ENCODE measurements around the gene ADH6. TPM values are rescaled to one million over a fixed set of nuclear protein-coding genes. Genes with fewer than 3 reads are reported as not detected.
"Not testable (repeated sequence)": the region's sequence is repeated elsewhere in the genome, so short reads cannot be mapped to it uniquely, and the experiment has no call there.

ADH6 gene
- 1.1 TPM in 1 of 2 replicates, not detected in the other for total RNA-seq

DNA sequence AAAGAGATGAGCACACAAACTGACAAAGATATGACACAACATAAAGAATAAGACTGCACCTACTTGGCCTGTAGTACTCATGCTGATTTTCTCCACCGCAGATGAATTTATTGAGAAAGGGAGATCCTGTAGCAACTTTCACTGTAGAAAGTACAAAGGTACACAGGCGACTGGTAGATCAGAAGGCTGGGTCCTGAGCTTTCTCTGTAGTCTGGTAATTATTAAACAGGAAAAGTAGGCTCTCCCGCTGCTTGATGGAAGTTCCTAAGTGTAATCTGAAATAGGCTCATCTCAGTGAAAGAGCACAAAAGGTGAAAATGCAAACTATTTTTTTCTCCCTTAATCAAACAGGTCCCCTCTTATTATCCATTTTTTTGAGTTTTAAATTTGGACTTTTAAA is at the start of gene ADH6:
Gene ADH6, minus strand, starts transcription at position 175 of the 400 bp plus-strand sequence. Its CDS starts 94 bp downstream, at position 81.
- DNase-seq (ENCODE audit: low read depth), result peak; percentile 76

DNA sequence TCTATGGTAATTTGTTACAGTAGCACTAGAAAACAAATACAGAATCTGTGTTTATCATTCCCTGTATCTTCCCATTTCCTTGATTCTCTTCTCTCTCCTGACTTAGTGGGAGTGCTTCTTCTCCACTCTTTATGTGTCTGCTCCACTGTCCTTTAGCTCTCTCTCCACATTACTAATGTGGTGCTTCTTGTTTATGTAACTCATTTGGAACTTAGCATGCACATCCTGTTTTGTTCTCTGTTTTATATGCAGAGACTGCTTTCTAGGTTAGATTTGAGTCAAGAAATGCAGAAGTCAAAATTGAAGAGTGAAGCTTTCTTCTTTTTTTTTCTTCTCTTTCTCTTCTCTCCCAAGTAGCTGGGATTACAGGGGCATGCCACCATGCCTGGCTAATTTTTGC is 45.9 kb upstream of the ADH6 start:
- DNase-seq (ENCODE audit: low read depth), result no peak

DNA sequence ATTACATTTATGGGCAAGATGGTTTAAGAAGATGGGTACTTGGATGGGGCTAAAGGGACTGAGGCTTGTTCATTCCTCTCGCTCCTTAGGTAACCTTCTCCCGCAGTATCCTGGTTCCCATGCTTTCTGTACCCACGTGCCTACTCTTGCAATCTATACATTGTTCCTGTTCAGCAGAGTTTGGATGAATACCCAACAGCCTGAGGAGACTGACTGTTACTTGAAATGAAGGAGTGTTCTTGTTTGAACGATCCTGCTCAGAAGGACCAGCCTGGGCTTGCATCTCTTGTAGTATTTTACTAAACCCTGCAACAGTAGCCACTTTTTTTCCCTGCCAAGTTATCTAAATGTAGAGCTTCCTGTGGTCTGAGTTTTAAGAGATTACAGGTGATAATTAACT is 33.7 kb upstream of the ADH6 start:
- no peak for DNase-seq (ENCODE audit: low read depth)

DNA sequence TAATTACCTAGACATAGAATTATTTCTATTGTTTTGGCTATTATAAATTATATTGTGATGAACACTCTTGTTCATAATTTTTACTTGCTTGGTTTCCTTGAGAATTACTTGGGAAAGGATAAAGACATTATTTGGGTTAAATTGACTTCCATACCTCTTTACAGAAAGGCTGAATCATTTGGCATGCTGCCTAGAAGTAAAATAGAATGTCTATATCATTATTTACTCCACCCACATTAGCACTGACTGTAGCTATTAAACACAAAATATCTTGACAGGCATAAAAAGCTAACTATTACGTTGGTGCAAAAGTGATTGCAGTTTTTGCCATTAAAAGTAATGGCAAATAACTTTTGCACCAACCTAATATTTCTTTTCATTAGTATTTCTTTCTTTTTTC is 29.7 kb upstream of the ADH6 start:
- no peak for DNase-seq (ENCODE audit: low read depth)

- DNase-seq (ENCODE audit: low read depth), result no peak
Measured at GRCh38 chr4:99235955-99236354, 16.9 kb upstream of the ADH6 start.

DNA sequence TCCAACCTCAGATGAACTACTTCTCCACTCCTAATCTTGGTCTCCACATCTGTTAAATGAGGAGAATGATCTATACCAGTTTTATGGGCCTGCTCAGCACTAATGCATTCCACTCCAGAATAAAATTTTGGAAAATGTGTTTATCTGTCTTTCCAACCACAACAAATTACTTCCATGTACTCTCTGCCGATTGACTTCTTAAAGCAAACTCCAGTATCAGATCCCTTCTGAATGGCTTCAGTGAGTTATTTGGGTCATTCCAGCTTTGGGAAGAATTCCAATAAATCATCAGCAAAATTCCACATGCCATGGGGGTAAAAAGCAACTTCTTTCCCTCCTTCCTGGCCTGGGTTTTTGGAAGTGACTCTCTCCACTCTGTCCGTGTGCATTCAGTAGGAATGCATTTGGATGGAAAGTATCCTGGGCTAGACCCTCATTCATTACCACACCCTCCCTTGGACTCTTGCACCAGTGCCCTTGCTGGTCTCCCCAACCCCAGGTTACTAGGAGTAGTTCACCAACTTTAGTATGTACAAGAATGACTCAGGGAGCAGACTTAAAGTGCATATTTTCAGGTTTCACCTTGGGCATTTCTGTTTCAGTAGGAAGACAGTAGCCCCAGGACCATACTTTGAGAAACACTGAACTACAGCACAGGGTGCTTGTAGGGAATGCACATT is 15.4 kb upstream of the ADH6 start:
- peak; percentile 28 for DNase-seq (ENCODE audit: low read depth)

DNA sequence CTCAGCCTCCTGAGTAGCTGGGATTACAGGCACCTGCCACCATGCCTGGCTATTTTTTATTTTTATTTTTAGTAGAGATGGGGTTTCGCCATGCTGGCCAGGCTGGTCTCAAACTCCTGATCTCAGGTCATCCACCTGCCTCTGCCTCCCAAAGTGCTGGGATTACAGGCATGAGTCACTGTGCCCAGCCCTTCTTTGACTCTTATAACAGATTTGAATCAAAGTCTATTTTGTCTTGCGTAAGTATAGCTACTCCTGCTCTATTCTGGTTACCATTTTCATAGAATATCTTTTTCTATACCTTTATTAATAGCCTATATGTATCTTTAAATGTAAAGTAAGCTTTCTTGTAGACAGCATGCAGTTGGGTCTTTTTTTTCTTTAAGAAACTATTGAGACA is 14.4 kb upstream of the ADH6 start:
- DNase-seq (ENCODE audit: low read depth), result peak; percentile 7

GRCh38 chr4:99228706-99229105 is 9.7 kb upstream of the ADH6 start:
- not testable (repeated sequence) for DNase-seq (ENCODE audit: low read depth)

DNA sequence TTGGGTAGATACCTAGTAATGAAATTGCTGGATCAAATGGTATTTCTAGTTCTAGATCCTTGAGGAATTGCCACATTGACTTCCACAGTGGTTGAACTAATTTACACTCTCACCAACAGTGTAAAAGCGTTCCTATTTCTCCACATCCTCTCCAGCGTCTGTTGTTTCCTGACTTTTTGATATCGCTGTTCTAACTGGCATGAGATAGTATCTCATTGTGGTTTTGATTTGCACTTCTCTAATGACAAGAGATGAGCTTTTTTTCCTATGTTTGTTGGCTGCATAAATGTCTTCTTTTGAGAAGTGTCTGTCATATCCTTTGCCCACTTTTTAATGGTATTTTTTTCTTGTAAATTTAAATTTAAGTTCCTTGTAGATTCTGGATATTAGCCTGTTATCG is 8.6 kb upstream of the ADH6 start:
- DNase-seq (ENCODE audit: low read depth), result not testable (repeated sequence)

- DNase-seq (ENCODE audit: low read depth), result peak; percentile 94
Measured at GRCh38 chr4:99221980-99222379, 2.9 kb upstream of the ADH6 start.

- peak; percentile 18 for DNase-seq (ENCODE audit: low read depth)
Measured at GRCh38 chr4:99219479-99219878, 433 bp upstream of the ADH6 start.

- DNase-seq (ENCODE audit: low read depth), result no peak
Measured at GRCh38 chr4:99215521-99215920, 3.5 kb downstream of the ADH6 start.

DNA sequence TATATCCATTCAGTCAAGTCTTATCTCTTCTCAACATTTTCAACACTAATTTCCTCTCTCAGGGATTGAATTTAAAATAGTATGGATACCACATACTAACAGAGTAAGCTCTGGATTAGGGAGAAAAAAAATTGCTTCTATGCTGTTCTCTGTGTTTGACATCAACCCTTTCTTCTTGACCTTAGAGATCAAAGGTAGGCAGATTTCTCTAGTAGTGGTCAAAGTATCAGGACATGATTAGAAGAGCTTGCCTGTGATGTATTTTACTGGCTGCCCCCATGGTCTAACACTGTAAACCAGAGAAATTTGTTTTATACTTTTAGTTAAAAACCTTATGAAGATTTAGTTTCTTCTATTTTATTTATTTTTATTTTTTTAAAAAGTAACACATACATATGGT is 8.3 kb downstream of the ADH6 start:
- DNase-seq (ENCODE audit: low read depth), result no peak

DNA sequence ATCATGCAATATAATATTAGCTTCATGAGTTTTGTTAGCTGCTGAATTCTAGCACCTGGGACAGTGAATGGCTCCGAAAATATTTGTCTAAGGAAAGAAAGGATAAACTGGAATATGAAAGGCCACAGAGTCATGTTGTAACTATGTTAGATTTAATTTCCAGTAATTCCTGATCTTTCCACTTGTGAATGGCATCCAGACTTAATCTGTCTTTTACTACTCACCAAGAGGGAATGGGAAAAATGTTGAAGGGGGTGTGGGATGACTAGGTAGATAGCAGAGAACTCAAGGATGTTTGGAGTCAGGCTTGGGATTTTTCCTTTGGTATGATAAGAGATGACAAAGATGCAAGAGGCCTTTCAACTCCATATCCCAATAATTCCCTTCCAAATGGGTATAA is 9.4 kb downstream of the ADH6 start:
- DNase-seq (ENCODE audit: low read depth), result no peak

GRCh38 chr4:99208719-99209075 is 10.3 kb downstream of the ADH6 start:
- no peak for DNase-seq (ENCODE audit: low read depth)

GRCh38 chr4:99207911-99208718 is 10.9 kb downstream of the ADH6 start:
- DNase-seq (ENCODE audit: low read depth), result no peak

DNA sequence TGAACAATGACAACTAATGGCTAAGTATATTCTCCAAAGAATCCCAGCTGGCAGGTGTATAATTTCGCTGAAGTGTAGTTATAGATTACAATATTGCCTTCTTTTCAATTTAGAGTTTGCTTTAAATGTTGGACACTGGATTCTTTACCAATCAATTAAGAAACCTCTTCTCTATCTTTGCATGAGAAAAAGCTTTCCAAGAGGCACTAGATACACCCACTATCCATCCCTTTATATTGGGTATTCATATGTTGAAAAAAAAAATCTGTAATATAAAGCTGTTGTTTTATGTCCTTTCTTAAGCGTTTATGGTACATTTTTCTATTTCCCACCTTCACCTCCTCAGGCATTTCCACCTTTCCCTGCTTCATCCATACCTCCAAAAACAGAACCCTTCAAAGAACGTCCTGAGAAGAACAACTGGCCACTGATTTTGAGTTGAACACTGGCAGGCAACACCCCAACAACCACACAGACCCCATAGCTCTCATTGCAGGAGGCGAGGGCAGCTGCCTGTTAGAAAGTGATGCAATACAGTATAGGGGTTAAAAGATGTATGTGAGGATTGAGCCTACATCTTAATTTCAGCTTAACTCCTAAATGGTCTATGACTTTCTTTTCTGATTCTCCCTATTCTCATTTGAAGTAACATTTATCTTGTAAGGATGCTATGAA is 11.8 kb downstream of the ADH6 start:
- DNase-seq (ENCODE audit: low read depth), result no peak

- DNase-seq (ENCODE audit: low read depth), result peak; percentile 27
Measured at GRCh38 chr4:99205153-99205979, 13.7 kb downstream of the ADH6 start.

DNA sequence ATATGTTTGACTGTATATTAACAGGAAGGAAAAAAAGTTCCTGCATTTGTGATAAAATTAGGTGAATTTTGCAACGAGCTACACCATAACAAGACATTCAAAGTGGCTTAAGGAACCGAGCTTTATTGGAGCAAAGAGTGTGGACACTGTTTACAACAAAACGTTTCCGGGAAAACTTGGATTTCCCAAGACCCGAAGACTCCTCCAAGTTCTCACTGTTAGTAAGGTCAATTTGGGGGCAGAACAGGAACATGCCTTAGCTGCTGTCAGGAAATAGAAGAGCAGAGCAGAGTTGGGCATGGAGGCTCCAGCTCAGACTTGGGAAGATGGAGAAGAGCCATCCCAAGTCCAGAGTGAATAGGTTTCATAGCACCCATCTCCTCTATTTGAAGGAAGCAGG is 16.5 kb downstream of the ADH6 start:
- no peak for DNase-seq (ENCODE audit: low read depth)

DNA sequence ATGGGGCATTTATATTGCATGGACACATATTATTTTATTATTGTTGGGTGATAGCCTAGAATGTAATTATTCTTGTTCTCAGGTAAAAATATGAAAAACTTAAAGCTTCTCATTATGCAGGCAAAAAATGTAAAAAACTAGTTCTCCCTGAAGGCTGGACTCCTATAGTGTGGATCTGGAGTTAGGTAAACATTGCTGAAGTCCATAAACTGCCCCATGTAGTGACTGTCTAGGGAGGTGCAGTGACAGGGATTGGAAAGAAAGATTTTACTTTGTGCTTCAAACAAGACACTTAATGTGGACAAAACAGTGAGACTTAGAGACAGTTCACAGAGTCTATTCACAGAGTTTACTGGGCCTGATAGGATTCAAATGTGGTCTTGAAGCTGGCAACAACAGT is 17.0 kb downstream of the ADH6 start:
- no peak for DNase-seq (ENCODE audit: low read depth)

- DNase-seq (ENCODE audit: low read depth), result peak; percentile 23
Measured at GRCh38 chr4:99201690-99202089, 17.4 kb downstream of the ADH6 start.

DNA sequence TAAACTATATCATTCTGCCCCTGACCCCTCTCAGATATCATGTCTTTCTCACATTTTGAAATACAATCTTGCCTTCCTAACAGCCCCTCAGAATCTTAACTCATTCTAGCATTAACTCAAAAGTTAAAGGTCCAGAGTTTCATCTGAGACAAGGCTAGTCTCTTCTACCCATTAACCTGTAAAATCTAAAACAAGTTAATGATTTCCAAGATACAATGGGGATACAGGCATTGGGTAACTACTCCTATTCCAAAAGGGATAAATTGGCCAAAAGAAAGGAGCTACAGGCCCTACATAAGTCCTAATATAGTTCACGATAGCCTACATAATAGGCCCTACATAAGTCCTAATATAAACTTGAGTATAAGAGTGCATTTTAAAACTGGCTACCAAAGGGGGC is 18.9 kb downstream of the ADH6 start:
- peak; percentile 50 for DNase-seq (ENCODE audit: low read depth)
